ENCODE measurements around the gene GPR155.
"Not testable (repeated sequence)": the region's sequence is repeated elsewhere in the genome, so short reads cannot be mapped to it uniquely, and the experiment has no call there.

The GPR155 gene

DNA sequence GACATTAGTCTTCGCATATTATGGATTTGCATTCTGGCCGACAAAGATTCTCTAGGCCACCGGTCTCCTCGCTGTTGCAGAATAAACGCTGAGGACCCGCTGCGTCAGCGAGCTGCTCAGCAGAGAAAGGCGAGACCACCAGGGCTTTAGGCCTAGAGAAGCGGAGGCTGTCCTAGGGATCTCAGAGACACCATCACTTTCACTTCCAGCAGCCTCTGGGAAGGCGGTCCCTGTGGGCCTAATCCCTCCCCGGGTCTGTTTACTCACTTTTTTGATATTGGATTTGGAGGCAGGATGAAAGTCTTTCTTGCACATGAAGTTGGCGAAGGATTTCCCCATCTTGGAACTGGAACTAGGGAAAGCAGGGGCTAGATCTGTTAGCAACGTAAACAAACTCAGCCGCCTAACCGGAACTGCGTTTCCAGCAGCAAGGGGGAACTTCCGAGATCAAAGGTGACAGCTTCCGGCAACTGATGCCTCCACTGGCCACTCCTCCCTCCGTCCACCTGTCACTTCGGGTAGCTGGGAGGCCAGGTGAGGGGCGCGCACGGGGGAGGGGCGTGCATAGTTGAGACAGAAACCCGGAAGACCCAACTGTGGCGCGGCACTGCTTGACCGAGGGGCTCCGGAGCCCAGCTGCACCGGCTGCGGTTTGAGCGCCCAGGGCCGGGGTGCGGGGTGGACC, 91.4 kb downstream of the GPR155 start, which contains the start of gene SCRN3:
Gene SCRN3, plus strand, starts transcription at position 447 of the 685 bp plus-strand sequence. CDS start 2,554 bp downstream, outside the sequence.
- peak; percentile 82 for DNase-seq (ENCODE audit: low read depth)
- TF ChIP-seq, protein P1, sequence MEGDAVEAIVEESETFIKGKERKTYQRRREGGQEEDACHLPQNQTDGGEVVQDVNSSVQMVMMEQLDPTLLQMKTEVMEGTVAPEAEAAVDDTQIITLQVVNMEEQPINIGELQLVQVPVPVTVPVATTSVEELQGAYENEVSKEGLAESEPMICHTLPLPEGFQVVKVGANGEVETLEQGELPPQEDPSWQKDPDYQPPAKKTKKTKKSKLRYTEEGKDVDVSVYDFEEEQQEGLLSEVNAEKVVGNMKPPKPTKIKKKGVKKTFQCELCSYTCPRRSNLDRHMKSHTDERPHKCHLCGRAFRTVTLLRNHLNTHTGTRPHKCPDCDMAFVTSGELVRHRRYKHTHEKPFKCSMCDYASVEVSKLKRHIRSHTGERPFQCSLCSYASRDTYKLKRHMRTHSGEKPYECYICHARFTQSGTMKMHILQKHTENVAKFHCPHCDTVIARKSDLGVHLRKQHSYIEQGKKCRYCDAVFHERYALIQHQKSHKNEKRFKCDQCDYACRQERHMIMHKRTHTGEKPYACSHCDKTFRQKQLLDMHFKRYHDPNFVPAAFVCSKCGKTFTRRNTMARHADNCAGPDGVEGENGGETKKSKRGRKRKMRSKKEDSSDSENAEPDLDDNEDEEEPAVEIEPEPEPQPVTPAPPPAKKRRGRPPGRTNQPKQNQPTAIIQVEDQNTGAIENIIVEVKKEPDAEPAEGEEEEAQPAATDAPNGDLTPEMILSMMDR (IDR thresholded peaks at IDR 0.05; ENCODE audit: low read length, missing control alignments): no peak
- H3K4me3 ChIP-seq (replicated peaks; ENCODE audit: low read depth, low read length): peak within 1 kb of the TSS; percentile 99

DNA sequence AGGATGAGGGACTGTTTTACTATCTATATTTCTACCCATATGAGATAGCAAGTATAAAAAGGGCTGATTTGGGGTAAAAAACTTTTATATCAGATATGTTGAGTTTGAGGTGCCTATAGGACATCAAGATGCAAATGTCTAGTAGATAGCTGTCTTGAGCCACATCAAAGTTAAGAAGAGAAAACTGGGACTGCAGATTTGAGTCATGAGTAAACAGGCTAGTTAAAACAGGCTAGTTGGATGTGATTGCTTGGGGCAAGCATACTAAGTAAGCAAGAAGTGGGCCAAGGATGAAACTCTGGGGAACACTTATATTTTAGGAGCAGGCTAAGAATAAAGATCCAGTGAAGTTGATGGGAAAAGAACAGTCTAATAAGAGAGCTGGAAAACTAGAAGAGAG, 94.1 kb downstream of the GPR155 start:
- H3K4me3 ChIP-seq (replicated peaks; ENCODE audit: low read depth, low read length): no peak overlapping the region
- DNase-seq (ENCODE audit: low read depth): no peak
- TF ChIP-seq, protein P1 (IDR thresholded peaks at IDR 0.05; ENCODE audit: low read length, missing control alignments): no peak

DNA sequence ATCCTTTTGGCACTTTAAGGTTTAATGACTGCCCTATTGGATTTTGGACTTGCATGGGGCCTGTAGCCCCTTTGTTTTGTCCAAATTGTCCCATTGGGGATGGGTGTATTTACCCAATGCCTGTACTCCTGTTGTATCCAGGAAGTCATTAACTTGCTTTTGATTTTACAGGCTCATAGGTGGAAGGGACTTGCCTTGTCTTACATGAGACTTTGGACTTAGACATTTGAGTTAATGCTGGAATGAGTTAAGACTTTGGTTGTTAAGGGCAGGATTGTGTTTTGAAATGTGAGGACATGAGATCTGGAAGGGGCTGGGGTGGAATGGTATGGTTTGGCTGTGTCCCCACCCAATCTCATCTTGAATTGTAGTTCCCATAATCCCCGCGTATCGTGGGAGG, 96.5 kb downstream of the GPR155 start:
- not testable (repeated sequence) for DNase-seq (ENCODE audit: low read depth); H3K4me3 ChIP-seq (replicated peaks; ENCODE audit: low read depth, low read length)

DNA sequence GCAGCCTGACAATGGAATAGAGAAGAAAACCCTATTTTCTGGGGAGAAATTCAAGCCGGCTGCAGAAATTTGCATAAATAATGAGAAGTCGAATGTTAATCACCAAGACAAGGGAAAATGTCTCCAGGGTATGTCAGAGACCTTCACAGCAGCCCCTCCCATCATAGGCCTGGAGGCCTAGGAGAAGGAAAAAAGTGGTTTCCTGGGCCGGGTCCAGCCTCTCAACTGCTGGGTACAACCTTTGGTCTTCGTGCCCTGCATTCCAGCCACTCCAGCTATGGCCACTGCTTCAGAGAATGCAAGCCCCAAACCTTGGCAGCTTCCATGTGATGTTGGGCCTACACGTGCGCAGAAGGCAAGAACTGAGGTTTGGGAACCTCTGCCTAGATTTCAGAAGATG, 97.3 kb downstream of the GPR155 start:
- TF ChIP-seq, protein P1 (IDR thresholded peaks at IDR 0.05; ENCODE audit: low read length, missing control alignments): no peak
- H3K4me3 ChIP-seq (replicated peaks; ENCODE audit: low read depth, low read length): no peak overlapping the region
- DNase-seq (ENCODE audit: low read depth): no peak

DNA sequence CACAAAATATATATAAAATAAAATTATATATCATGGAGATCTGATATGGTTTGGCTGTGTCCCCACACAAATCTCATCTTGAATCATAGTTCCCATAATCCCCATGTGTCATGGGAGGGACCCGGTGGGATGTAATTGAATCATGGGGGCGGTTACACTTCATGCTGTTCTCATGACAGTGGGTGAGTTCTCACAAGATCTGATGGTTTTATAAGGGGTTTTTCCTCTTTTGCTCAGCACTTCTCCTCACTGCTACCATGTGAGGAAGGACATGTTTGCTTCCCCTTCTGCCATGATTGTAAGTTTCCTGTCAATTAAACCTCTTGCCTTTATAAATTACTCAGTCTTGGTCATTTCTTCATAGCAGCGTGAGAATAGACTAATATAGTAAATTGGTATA, 98.1 kb downstream of the GPR155 start:
- DNase-seq (ENCODE audit: low read depth); H3K4me3 ChIP-seq (replicated peaks; ENCODE audit: low read depth, low read length): not testable (repeated sequence)

DNA sequence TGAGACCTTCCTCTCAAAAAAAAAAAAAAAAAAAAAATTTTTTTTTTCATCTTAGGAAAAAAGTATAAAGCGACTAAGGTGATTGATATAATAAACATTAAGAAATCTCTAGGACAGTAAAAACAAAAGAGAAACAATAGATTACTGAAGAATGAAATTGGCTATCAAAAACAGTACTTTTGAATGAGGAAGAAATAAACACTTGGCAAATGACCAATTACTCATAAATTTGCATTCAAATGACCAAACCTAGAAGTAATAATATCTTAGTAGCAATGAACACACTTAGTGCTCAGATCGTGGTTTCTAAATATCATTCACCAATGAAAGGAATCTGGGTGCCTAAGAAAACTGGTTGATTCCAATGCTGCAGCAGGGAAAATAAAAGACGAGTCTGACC, 101.6 kb downstream of the GPR155 start:
- no peak overlapping the region for H3K4me3 ChIP-seq (replicated peaks; ENCODE audit: low read depth, low read length)
- DNase-seq (ENCODE audit: low read depth): no peak
- TF ChIP-seq, protein P1 (IDR thresholded peaks at IDR 0.05; ENCODE audit: low read length, missing control alignments): no peak

DNA sequence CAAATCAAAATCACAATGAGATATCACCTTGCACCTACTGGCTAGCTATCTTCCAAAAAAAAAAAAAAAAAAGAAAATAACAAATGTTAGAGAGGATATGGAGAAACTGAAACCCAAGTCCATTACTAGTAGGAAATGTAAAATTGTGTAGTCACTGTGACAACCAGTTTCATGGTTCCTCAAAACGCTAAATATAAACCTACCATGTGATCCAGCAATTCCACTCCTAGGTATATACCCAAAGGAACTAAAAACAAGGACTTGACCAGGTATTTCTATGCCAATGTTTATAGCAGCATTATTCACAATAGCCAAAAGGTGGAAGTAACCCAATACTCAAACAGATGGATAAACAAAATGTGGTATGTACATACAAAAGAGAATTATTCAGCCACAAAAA, 103.0 kb downstream of the GPR155 start:
- DNase-seq (ENCODE audit: low read depth): no peak
- H3K4me3 ChIP-seq (replicated peaks; ENCODE audit: low read depth, low read length): no peak overlapping the region
- TF ChIP-seq, protein P1 (IDR thresholded peaks at IDR 0.05; ENCODE audit: low read length, missing control alignments): no peak
